ENCODE results near the gene GRIK3.
A peak's percentile ranks its signal among the peaks of the same experiment; 100 is the strongest.

GRIK3 gene

GRCh38 chr1:36834586-36834985 lies 199.7 kb downstream of the GRIK3 start:
- POLR2A ChIA-PET = no interaction called here
- no peak for DNase-seq
- Histone ChIP-seq H3K4me3 (ENCODE audit: control insufficient read depth in 1 of 7, extremely low read depth in 1 of 7, insufficient read depth in 4 of 7, low read depth in 2 of 7, low read length in 6 of 7) (no peak overlapping the region), H3K9me3 (ENCODE audit: control extremely low read depth in 1 of 5, control insufficient read depth in 4 of 5, insufficient read depth in 2 of 5, low read depth in 1 of 5, low read length in 4 of 5) (no peaks in the 10 kb centered on the region), H3K27ac (ENCODE audit: insufficient read depth in 1 of 2, low read depth in 1 of 2, low read length in 2 of 2, poor library complexity in 1 of 2, severe bottlenecking in 2 of 2) (no peak overlapping the region), H3K4me1 (ENCODE audit: control extremely low read depth in 1 of 4, control insufficient read depth in 4 of 4, insufficient read depth in 4 of 4, low read length in 3 of 4) (no peaks in the 10 kb centered on the region), H3K27me3 (replicated peaks in 2 of 5; ENCODE audit: control insufficient read depth in 4 of 5, insufficient read depth in 5 of 5, low read length in 4 of 5) (peaks cover 0 to 57% (median 13%) of the 10 kb centered on the region in 5 experiments), H3K36me3 (ENCODE audit: control insufficient read depth in 4 of 4, insufficient read depth in 4 of 4, low read length in 3 of 4) (no peaks in the 10 kb centered on the region)
- CTCF ChIA-PET = no interaction called here
- WGBS (ENCODE audit: insufficient coverage) = 84% methylated on average over 4 of the region's 5 CpGs

- CTCF ChIA-PET = no interaction called here
- POLR2A ChIA-PET = no interaction called here
These were observed 203.0 kb downstream of the GRIK3 start for GRCh38 chr1:36831186-36831810.

GRCh38 chr1:36829961-36830360 lies 204.4 kb downstream of the GRIK3 start:
- no peaks in the 10 kb centered on the region for H3K9me3 ChIP-seq (ENCODE audit: control extremely low read depth in 1 of 5, control insufficient read depth in 4 of 5, insufficient read depth in 2 of 5, low read depth in 1 of 5, low read length in 4 of 5)
- no peak for DNase-seq
- no peak overlapping the region for H3K4me3 ChIP-seq (ENCODE audit: control insufficient read depth in 1 of 7, extremely low read depth in 1 of 7, insufficient read depth in 4 of 7, low read depth in 2 of 7, low read length in 6 of 7)
- 97% methylated on average over 4 of the region's 4 CpGs for WGBS (ENCODE audit: insufficient coverage)
- no peaks in the 10 kb centered on the region for H3K36me3 ChIP-seq (ENCODE audit: control insufficient read depth in 4 of 4, insufficient read depth in 4 of 4, low read length in 3 of 4)
- POLR2A ChIA-PET = no interaction called here
- no peak overlapping the region for H3K27ac ChIP-seq (ENCODE audit: insufficient read depth in 1 of 2, low read depth in 1 of 2, low read length in 2 of 2, poor library complexity in 1 of 2, severe bottlenecking in 2 of 2)
- CTCF ChIA-PET = no interaction called here
- peaks cover 0 to 37% (median 2%) of the 10 kb centered on the region in 5 experiments for H3K27me3 ChIP-seq (replicated peaks in 2 of 5; ENCODE audit: control insufficient read depth in 4 of 5, insufficient read depth in 5 of 5, low read length in 4 of 5)
- no peaks in the 10 kb centered on the region for H3K4me1 ChIP-seq (ENCODE audit: control extremely low read depth in 1 of 4, control insufficient read depth in 4 of 4, insufficient read depth in 4 of 4, low read length in 3 of 4)

More at GRCh38 chr1:36831186-36831810, 203.0 kb downstream of the GRIK3 start:
- no peaks in the 10 kb centered on the region for H3K36me3 ChIP-seq (ENCODE audit: control insufficient read depth in 4 of 4, insufficient read depth in 4 of 4, low read length in 3 of 4)
- no peaks in the 10 kb centered on the region for H3K9me3 ChIP-seq (ENCODE audit: control extremely low read depth in 1 of 5, control insufficient read depth in 4 of 5, insufficient read depth in 2 of 5, low read depth in 1 of 5, low read length in 4 of 5)
- no peak for DNase-seq
- H3K27ac ChIP-seq (ENCODE audit: insufficient read depth in 1 of 2, low read depth in 1 of 2, low read length in 2 of 2, poor library complexity in 1 of 2, severe bottlenecking in 2 of 2) = no peak overlapping the region
- no peaks in the 10 kb centered on the region for H3K4me1 ChIP-seq (ENCODE audit: control extremely low read depth in 1 of 4, control insufficient read depth in 4 of 4, insufficient read depth in 4 of 4, low read length in 3 of 4)
- peaks cover 0 to 38% (median 2%) of the 10 kb centered on the region in 5 experiments for H3K27me3 ChIP-seq (replicated peaks in 2 of 5; ENCODE audit: control insufficient read depth in 4 of 5, insufficient read depth in 5 of 5, low read length in 4 of 5)
- 87% methylated on average over 8 of the region's 9 CpGs for WGBS (ENCODE audit: insufficient coverage)
- no peak overlapping the region for H3K4me3 ChIP-seq (ENCODE audit: control insufficient read depth in 1 of 7, extremely low read depth in 1 of 7, insufficient read depth in 4 of 7, low read depth in 2 of 7, low read length in 6 of 7)

GRCh38 chr1:36829066-36829465 lies 205.2 kb downstream of the GRIK3 start:
- no peak overlapping the region for H3K4me3 ChIP-seq (ENCODE audit: control insufficient read depth in 1 of 7, extremely low read depth in 1 of 7, insufficient read depth in 4 of 7, low read depth in 2 of 7, low read length in 6 of 7)
- no peaks in the 10 kb centered on the region for H3K36me3 ChIP-seq (ENCODE audit: control insufficient read depth in 4 of 4, insufficient read depth in 4 of 4, low read length in 3 of 4)
- no peak for DNase-seq
- H3K27ac ChIP-seq (ENCODE audit: insufficient read depth in 1 of 2, low read depth in 1 of 2, low read length in 2 of 2, poor library complexity in 1 of 2, severe bottlenecking in 2 of 2) = no peak overlapping the region
- no peaks in the 10 kb centered on the region for H3K4me1 ChIP-seq (ENCODE audit: control extremely low read depth in 1 of 4, control insufficient read depth in 4 of 4, insufficient read depth in 4 of 4, low read length in 3 of 4)
- 75% methylated on average over 4 of the region's 6 CpGs for WGBS (ENCODE audit: insufficient coverage)
- CTCF ChIA-PET = no interaction called here
- no peaks in the 10 kb centered on the region for H3K9me3 ChIP-seq (ENCODE audit: control extremely low read depth in 1 of 5, control insufficient read depth in 4 of 5, insufficient read depth in 2 of 5, low read depth in 1 of 5, low read length in 4 of 5)
- H3K27me3 ChIP-seq (replicated peaks in 2 of 5; ENCODE audit: control insufficient read depth in 4 of 5, insufficient read depth in 5 of 5, low read length in 4 of 5) = peaks cover 0 to 39% (median 2%) of the 10 kb centered on the region in 5 experiments
- POLR2A ChIA-PET = no interaction called here

GRCh38 chr1:36825226-36825625 lies 209.1 kb downstream of the GRIK3 start:
- Histone ChIP-seq H3K4me1 (ENCODE audit: control extremely low read depth in 1 of 4, control insufficient read depth in 4 of 4, insufficient read depth in 4 of 4, low read length in 3 of 4) (no peaks in the 10 kb centered on the region), H3K9me3 (ENCODE audit: control extremely low read depth in 1 of 5, control insufficient read depth in 4 of 5, insufficient read depth in 2 of 5, low read depth in 1 of 5, low read length in 4 of 5) (no peaks in the 10 kb centered on the region), H3K4me3 (ENCODE audit: control insufficient read depth in 1 of 7, extremely low read depth in 1 of 7, insufficient read depth in 4 of 7, low read depth in 2 of 7, low read length in 6 of 7) (no peak overlapping the region), H3K36me3 (ENCODE audit: control insufficient read depth in 4 of 4, insufficient read depth in 4 of 4, low read length in 3 of 4) (no peaks in the 10 kb centered on the region), H3K27ac (ENCODE audit: insufficient read depth in 1 of 2, low read depth in 1 of 2, low read length in 2 of 2, poor library complexity in 1 of 2, severe bottlenecking in 2 of 2) (no peak overlapping the region), H3K27me3 (replicated peaks in 2 of 5; ENCODE audit: control insufficient read depth in 4 of 5, insufficient read depth in 5 of 5, low read length in 4 of 5) (peaks cover 0 to 36% (median 7%) of the 10 kb centered on the region in 5 experiments)
- POLR2A ChIA-PET = no interaction called here
- WGBS (ENCODE audit: insufficient coverage) = 94% methylated on average over 6 of the region's 6 CpGs
- no peak for DNase-seq
- CTCF ChIA-PET = no interaction called here

- WGBS (ENCODE audit: insufficient coverage) = 37% methylated on average over 8 of the region's 12 CpGs
- H3K27ac ChIP-seq (ENCODE audit: insufficient read depth in 1 of 2, low read depth in 1 of 2, low read length in 2 of 2, poor library complexity in 1 of 2, severe bottlenecking in 2 of 2) = no peak overlapping the region
These were observed 209.9 kb downstream of the GRIK3 start for GRCh38 chr1:36824390-36824861.

GRCh38 chr1:36822648-36823047 lies 211.7 kb downstream of the GRIK3 start:
- Histone ChIP-seq H3K27ac (ENCODE audit: insufficient read depth in 1 of 2, low read depth in 1 of 2, low read length in 2 of 2, poor library complexity in 1 of 2, severe bottlenecking in 2 of 2) (no peak overlapping the region), H3K9me3 (ENCODE audit: control extremely low read depth in 1 of 5, control insufficient read depth in 4 of 5, insufficient read depth in 2 of 5, low read depth in 1 of 5, low read length in 4 of 5) (no peaks in the 10 kb centered on the region), H3K4me1 (ENCODE audit: control extremely low read depth in 1 of 4, control insufficient read depth in 4 of 4, insufficient read depth in 4 of 4, low read length in 3 of 4) (no peaks in the 10 kb centered on the region), H3K27me3 (replicated peaks in 2 of 5; ENCODE audit: control insufficient read depth in 4 of 5, insufficient read depth in 5 of 5, low read length in 4 of 5) (peaks cover 0 to 38% (median 9%) of the 10 kb centered on the region in 5 experiments), H3K36me3 (ENCODE audit: control insufficient read depth in 4 of 4, insufficient read depth in 4 of 4, low read length in 3 of 4) (no peaks in the 10 kb centered on the region), H3K4me3 (ENCODE audit: control insufficient read depth in 1 of 7, extremely low read depth in 1 of 7, insufficient read depth in 4 of 7, low read depth in 2 of 7, low read length in 6 of 7) (no peak overlapping the region)
- ChIA-PET POLR2A (no interaction called here), CTCF (no interaction called here)
- no peak for DNase-seq
- WGBS (ENCODE audit: insufficient coverage) = 64% methylated on average over 1 of the region's 2 CpGs

More at GRCh38 chr1:36824390-36824861, 209.9 kb downstream of the GRIK3 start:
- ChIA-PET CTCF (no interaction called here), POLR2A (no interaction called here)
- H3K9me3 ChIP-seq (ENCODE audit: control extremely low read depth in 1 of 5, control insufficient read depth in 4 of 5, insufficient read depth in 2 of 5, low read depth in 1 of 5, low read length in 4 of 5) = no peaks in the 10 kb centered on the region
- peaks cover 0 to 36% (median 7%) of the 10 kb centered on the region in 5 experiments for H3K27me3 ChIP-seq (replicated peaks in 2 of 5; ENCODE audit: control insufficient read depth in 4 of 5, insufficient read depth in 5 of 5, low read length in 4 of 5)
- peak in 2 of 3 donors; percentile 6 to 7 for DNase-seq
- no peaks in the 10 kb centered on the region for H3K36me3 ChIP-seq (ENCODE audit: control insufficient read depth in 4 of 4, insufficient read depth in 4 of 4, low read length in 3 of 4)
- H3K4me1 ChIP-seq (ENCODE audit: control extremely low read depth in 1 of 4, control insufficient read depth in 4 of 4, insufficient read depth in 4 of 4, low read length in 3 of 4) = no peaks in the 10 kb centered on the region
- H3K4me3 ChIP-seq (ENCODE audit: control insufficient read depth in 1 of 7, extremely low read depth in 1 of 7, insufficient read depth in 4 of 7, low read depth in 2 of 7, low read length in 6 of 7) = no peak overlapping the region

Measured in common myeloid progenitor, CD34-positive (primary cell).